Uterus (tissue), 4 donors: ENCODE measurements around the gene RAB10. TPM values are rescaled to one million over a fixed set of nuclear protein-coding genes. Genes with fewer than 3 reads are reported as not detected.

ENCODE experiments used
- DNase-seq, 2 donors: peaks; one replicate each; pipeline ENCODE4 v3.0.0-alpha.2; 2019 to 2020
- H3K27ac ChIP-seq, 2 donors: fragments of 200-600 bp; sonication (generic); 1 replicate in 1 of 2; 2 replicates in 1 of 2; pipeline ENCODE4 v1.5.1; 2016 to 2018
- H3K27me3 ChIP-seq, 2 donors: fragments of 200-600 bp; sonication (generic); one replicate each; pipeline ENCODE4 v1.5.1; 2018 to 2019; ENCODE audit warnings: control low read depth in 1 of 2
- H3K36me3 ChIP-seq, 2 donors: fragments of 200-600 bp; sonication (generic); one replicate each; pipeline ENCODE4 v1.5.1; 2019; ENCODE audit warnings: control low read depth in 1 of 2
- H3K4me1 ChIP-seq, 2 donors: fragments of 200-600 bp; sonication (generic); one replicate each; pipeline ENCODE4 v1.5.1; 2018 to 2019; ENCODE audit warnings: control low read depth in 1 of 2
- H3K4me3 ChIP-seq, 2 donors: fragments of 200-600 bp; sonication (generic); 1 replicate in 1 of 2; 2 replicates in 1 of 2; pipeline ENCODE4 v1.5.1; 2018 to 2019; ENCODE audit warnings: mild to moderate bottlenecking in 1 of 2
- H3K9me3 ChIP-seq, 2 donors: fragments of 200-600 bp; sonication (generic); one replicate each; pipeline ENCODE4 v1.5.1; 2019; ENCODE audit warnings: control low read depth in 1 of 2
- CTCF ChIP-seq, 4 experiments: fragments of 200-600 bp in 2 of 4; fragments of 450-650 bp in 2 of 4; sonication (generic) in 2 of 4; IDR thresholded peaks; one replicate each; pipeline ENCODE4 v1.5.1; 2016 to 2019; ENCODE audit warnings: antibody characterized with exemption in 4 of 4, mild to moderate bottlenecking in 2 of 4, moderate library complexity in 1 of 4
- POLR2A ChIP-seq, 2 donors: fragments of 450-650 bp; IDR thresholded peaks; one replicate each; pipeline ENCODE4 v1.6.1; 2016; ENCODE audit warnings: antibody characterized with exemption in 2 of 2, mild to moderate bottlenecking in 1 of 2, moderate library complexity in 1 of 2
- intact Hi-C: fragments of 100-400 bp; cut with DNase I; formaldehyde crosslinking; loops from one replicate; pipeline ENCODE4 v1.15.1; 2023; ENCODE audit warnings: low total_unique reads
- total RNA-seq, 4 donors: library from RNA; depleted of rRNA in 3 of 4; stranded (reverse); fragments of >200 nt in 3 of 4; gene quantifications; one replicate each; pipeline versions ENCODE4 v1.1.0 to v1.2.4, GENCODE V29; 2014 to 2023
- donor health status: DM: yes; HTN: yes; CAD: no.

The RAB10 gene
- total RNA-seq, 4 donors from 2014 or later = 45.9 to 219 (median 97.1) TPM

GRCh38 chr2:26033270-26033817 is 540 bp upstream of the RAB10 start:
- Histone ChIP-seq H3K4me3 (peak overlapping the region; percentile 76 to 88), H3K9me3 (no peaks in the 10 kb centered on the region), H3K4me1 (no peaks in the 10 kb centered on the region), H3K36me3 (no peaks in the 10 kb centered on the region), H3K27me3 (no peaks in the 10 kb centered on the region), H3K27ac (peak overlapping the region; percentile 96 to 98)
- TF ChIP-seq CTCF (IDR thresholded peaks at IDR 0.05) (no peak), POLR2A (IDR thresholded peaks at IDR 0.05) (no peak)
- intact Hi-C loops = no loop called here
- DNase-seq = no peak

GRCh38 chr2:26034637-26034992 is 731 bp downstream of the RAB10 start:
- H3K4me3 ChIP-seq = peak overlapping the region; percentile 76 to 88
- TF ChIP-seq POLR2A (IDR thresholded peaks at IDR 0.05) = no peak
- TF ChIP-seq CTCF (IDR thresholded peaks at IDR 0.05) = no peak
- H3K9me3 ChIP-seq = no peaks in the 10 kb centered on the region
- intact Hi-C loops = no loop called here
- peak overlapping the region; percentile 96 to 98 for H3K27ac ChIP-seq
- no peak for DNase-seq
- H3K27me3 ChIP-seq = no peaks in the 10 kb centered on the region
- H3K36me3 ChIP-seq = no peaks in the 10 kb centered on the region
- H3K4me1 ChIP-seq = peaks cover 0 to 5% of the 10 kb centered on the region in 2 donors

- peak overlapping the region; percentile 96 to 98 for H3K27ac ChIP-seq
- TF ChIP-seq POLR2A (IDR thresholded peaks at IDR 0.05) = no peak
- no peak for TF ChIP-seq CTCF (IDR thresholded peaks at IDR 0.05)
- DNase-seq = no peak
- H3K27me3 ChIP-seq = no peaks in the 10 kb centered on the region
- H3K4me1 ChIP-seq = peaks cover 0 to 5% of the 10 kb centered on the region in 2 donors
- intact Hi-C loops = no loop called here
- no peaks in the 10 kb centered on the region for H3K36me3 ChIP-seq
- H3K9me3 ChIP-seq = no peaks in the 10 kb centered on the region
- H3K4me3 ChIP-seq = peak overlapping the region; percentile 76 to 88
Measured at GRCh38 chr2:26035090-26035743, 1.3 kb downstream of the RAB10 start.

- intact Hi-C loops = no loop called here
- Histone ChIP-seq H3K27me3 (no peaks in the 10 kb centered on the region), H3K4me3 (no peak overlapping the region), H3K4me1 (peaks cover 0 to 8% of the 10 kb centered on the region in 2 donors), H3K9me3 (no peaks in the 10 kb centered on the region), H3K36me3 (no peaks in the 10 kb centered on the region), H3K27ac (no peak overlapping the region)
- TF ChIP-seq CTCF (IDR thresholded peaks at IDR 0.05) (no peak), POLR2A (IDR thresholded peaks at IDR 0.05) (no peak)
- DNase-seq = no peak
Measured at GRCh38 chr2:26039603-26040323, 5.9 kb downstream of the RAB10 start.

GRCh38 chr2:26043109-26043508 is 9.2 kb downstream of the RAB10 start:
- H3K4me3 ChIP-seq = no peak overlapping the region
- H3K36me3 ChIP-seq = no peaks in the 10 kb centered on the region
- H3K9me3 ChIP-seq = no peaks in the 10 kb centered on the region
- no peak for TF ChIP-seq CTCF (IDR thresholded peaks at IDR 0.05)
- TF ChIP-seq POLR2A (IDR thresholded peaks at IDR 0.05) = no peak
- no peak for DNase-seq
- no peak overlapping the region for H3K27ac ChIP-seq
- H3K27me3 ChIP-seq = no peaks in the 10 kb centered on the region
- peaks cover 0 to 8% of the 10 kb centered on the region in 2 donors for H3K4me1 ChIP-seq
- intact Hi-C loops = no loop called here
